ENCODE data around the gene PAGE5. TPM values are rescaled to one million over a fixed set of nuclear protein-coding genes. Genes with fewer than 3 reads are reported as not detected.

Gene PAGE5, protein sequence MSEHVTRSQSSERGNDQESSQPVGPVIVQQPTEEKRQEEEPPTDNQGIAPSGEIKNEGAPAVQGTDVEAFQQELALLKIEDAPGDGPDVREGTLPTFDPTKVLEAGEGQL
- total RNA-seq (ENCODE audit: low replicate concordance) = not detected in 2 replicates
- long read RNA-seq = 0 reads

DNA sequence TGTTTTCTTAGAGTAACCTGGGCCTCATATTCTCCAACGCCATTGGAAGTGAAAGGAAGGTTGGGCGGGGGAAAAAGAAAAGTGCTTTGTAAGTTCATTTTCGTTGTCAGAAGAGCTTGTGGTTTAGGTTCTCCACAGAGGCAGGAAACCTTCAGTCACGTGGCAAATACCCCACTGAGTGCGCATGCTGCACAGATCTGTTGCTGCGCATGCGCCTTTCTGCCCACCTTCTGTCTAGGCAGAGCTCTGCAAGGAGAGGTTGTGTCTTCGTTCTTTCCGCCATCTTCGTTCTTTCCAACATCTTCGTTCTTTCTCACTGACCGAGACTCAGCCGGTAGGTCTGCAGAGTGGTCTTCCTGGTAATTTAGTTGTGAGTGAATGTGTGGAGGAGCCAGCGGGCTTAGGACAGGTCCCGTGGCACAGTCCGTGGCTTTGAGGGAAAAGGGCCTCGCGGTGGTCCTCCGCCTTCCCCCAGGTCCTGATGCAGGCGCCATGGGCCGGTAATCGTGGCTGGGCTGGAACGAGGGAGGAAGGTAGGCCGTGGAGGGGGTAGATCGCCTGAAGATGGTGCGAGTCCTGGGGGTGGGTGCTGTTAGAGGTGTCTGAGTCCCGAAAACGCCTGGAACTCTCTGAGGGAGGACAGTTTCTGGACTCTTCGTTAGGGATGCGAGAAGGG lies at the start of gene PAGE5:
PAGE5 (plus strand) TSS at position 228 of the 676 bp plus-strand sequence. CDS start 1,037 bp downstream, outside the sequence.
- no peaks in the 10 kb centered on the region for H3K27me3 Mint-ChIP-seq
- H3K27ac Mint-ChIP-seq = no peak within 1 kb of the TSS
- H3K4me1 Mint-ChIP-seq (ENCODE audit: unreplicated experiment) = no peaks in the 10 kb centered on the region
- no peaks in the 10 kb centered on the region for H3K36me3 Mint-ChIP-seq
- no peaks in the 10 kb centered on the region for H3K9me3 Mint-ChIP-seq
- TF ChIP-seq, protein P1, sequence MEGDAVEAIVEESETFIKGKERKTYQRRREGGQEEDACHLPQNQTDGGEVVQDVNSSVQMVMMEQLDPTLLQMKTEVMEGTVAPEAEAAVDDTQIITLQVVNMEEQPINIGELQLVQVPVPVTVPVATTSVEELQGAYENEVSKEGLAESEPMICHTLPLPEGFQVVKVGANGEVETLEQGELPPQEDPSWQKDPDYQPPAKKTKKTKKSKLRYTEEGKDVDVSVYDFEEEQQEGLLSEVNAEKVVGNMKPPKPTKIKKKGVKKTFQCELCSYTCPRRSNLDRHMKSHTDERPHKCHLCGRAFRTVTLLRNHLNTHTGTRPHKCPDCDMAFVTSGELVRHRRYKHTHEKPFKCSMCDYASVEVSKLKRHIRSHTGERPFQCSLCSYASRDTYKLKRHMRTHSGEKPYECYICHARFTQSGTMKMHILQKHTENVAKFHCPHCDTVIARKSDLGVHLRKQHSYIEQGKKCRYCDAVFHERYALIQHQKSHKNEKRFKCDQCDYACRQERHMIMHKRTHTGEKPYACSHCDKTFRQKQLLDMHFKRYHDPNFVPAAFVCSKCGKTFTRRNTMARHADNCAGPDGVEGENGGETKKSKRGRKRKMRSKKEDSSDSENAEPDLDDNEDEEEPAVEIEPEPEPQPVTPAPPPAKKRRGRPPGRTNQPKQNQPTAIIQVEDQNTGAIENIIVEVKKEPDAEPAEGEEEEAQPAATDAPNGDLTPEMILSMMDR (conservative IDR thresholded peaks at IDR 0.05) = no peak
- H3K4me3 Mint-ChIP-seq = no peak within 1 kb of the TSS
- no peak for DNase-seq (ENCODE audit: extremely low spot score, unreplicated experiment)

DNA sequence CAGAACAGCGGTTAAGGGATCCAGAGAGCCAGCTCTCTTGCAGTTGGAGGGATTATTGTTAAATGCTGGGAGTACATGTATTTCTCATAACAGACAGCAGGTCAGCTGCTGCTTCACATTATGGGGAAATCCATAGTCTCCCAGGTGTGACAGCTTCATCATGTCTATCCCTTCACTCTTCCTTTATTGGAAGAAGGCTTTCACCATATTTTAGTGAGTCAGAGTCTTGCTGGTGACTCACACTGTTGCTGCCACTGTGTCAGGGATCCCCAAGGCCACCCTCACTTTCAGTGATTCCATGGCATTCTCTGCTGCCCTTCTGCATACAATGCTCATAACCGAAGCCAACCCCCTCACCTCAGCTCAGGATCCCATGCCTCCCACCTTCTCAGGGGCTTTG lies 32.9 kb upstream of the PAGE5 start:
- no peaks in the 10 kb centered on the region for H3K9me3 Mint-ChIP-seq
- no peak for DNase-seq (ENCODE audit: extremely low spot score, unreplicated experiment)
- no peaks in the 10 kb centered on the region for H3K36me3 Mint-ChIP-seq
- TF ChIP-seq, protein P1 (conservative IDR thresholded peaks at IDR 0.05) = no peak
- no peaks in the 10 kb centered on the region for H3K4me1 Mint-ChIP-seq (ENCODE audit: unreplicated experiment)
- H3K4me3 Mint-ChIP-seq = no peak overlapping the region
- H3K27ac Mint-ChIP-seq = no peak overlapping the region
- no peaks in the 10 kb centered on the region for H3K27me3 Mint-ChIP-seq

DNA sequence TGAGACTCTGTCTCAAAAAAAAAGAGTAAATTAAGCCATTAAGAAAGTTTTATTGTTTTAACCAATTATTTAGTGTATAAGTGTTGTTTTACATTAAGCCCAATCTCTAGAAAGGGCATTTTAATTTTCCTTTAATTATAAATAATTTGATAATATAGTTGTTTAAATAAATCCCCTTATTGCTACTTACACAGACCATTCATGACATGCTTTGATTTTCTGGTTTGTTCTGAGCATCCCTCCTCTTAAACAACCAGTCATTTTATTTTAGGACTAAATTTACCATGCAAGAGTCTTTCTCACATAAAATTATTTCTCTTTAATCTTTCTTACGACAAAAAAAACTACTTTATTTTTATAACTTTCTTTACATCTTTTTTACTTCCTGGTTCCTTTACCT lies 23.5 kb upstream of the PAGE5 start:
- H3K36me3 Mint-ChIP-seq = no peaks in the 10 kb centered on the region
- peaks cover 4% of the 10 kb centered on the region for H3K9me3 Mint-ChIP-seq
- no peak for DNase-seq (ENCODE audit: extremely low spot score, unreplicated experiment)

DNA sequence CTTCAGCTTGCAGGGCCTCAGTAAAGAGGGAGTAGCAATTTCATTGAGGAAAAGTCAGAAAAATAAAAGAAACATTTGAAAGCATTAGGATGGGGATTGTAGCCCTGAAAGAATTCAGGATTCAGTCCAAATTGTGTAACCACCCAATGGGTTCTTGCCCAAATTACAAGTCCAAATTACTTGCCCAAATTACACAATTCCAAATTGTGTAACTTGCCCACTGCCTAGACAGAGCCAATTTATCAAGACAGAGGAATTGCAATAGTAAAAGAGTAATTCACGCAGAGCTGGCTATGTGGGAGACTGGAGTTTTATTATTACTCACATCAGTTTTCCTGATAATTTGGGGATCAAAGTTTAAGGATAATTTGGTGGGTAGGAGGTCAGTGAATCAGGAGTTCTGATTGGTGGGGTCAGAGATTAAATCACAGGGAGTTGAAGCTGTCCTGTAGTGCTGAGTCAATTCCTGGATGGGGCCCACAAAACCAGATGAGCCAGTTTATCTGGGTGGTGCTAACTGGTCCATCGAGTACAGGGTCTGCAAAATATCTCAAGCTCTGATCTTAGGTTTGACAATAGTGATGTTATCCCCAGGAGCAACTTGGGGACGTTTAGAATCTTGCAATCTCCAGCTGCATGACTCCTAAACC lies 18.1 kb upstream of the PAGE5 start:
- no peak for DNase-seq (ENCODE audit: extremely low spot score, unreplicated experiment)
- no peaks in the 10 kb centered on the region for H3K36me3 Mint-ChIP-seq
- no peaks in the 10 kb centered on the region for H3K9me3 Mint-ChIP-seq
- peak overlapping the region; percentile 68 for H3K27ac Mint-ChIP-seq
- TF ChIP-seq, protein P1 (conservative IDR thresholded peaks at IDR 0.05) = no peak
- peak overlapping the region; percentile 39 for H3K4me3 Mint-ChIP-seq
- H3K4me1 Mint-ChIP-seq (ENCODE audit: unreplicated experiment) = no peaks in the 10 kb centered on the region
- H3K27me3 Mint-ChIP-seq = no peaks in the 10 kb centered on the region

More for the DNA sequence above, 23.5 kb upstream of the PAGE5 start:
- no peaks in the 10 kb centered on the region for H3K4me1 Mint-ChIP-seq (ENCODE audit: unreplicated experiment)
- H3K27ac Mint-ChIP-seq = no peak overlapping the region
- H3K27me3 Mint-ChIP-seq = no peaks in the 10 kb centered on the region
- H3K4me3 Mint-ChIP-seq = no peak overlapping the region
- TF ChIP-seq, protein P1 (conservative IDR thresholded peaks at IDR 0.05) = no peak

DNA sequence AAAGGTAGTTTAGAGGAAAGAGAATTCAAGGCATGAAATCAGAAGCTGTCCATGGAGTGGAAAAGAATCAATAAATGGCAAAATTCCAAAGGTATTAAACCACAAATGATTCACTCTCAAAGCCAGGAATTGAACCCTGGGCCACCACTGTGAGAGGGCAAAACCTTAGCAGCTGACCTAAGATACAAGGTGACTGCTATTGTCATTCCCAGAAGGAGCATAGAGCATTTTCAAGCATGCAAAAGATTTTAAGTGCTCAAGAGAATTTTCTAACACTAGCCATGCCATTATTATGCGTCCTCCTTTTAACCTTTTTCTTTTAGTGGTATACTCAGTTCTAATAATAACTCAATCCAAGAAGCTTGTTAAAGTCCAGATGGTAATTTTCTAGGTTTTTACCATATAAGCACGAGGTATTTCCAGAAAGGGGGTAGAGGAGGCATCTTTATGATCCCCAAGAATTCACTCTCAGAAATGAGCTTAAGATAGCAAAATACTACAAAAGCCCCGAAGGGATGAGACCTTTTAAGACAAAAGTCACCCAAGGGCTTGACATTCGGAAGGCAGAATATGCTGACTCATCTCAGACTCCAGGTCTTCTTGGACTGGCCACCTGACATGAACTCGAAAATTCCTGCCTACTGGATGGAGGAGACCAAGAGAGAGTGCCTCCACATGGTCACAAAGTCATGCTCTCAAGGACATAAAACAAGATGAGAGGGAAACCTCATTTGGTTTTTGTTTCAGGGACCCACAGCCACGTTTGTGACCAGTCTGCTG lies 13.8 kb upstream of the PAGE5 start:
- Mint-ChIP-seq H3K27ac (no peak overlapping the region), H3K9me3 (no peaks in the 10 kb centered on the region), H3K36me3 (no peaks in the 10 kb centered on the region), H3K4me1 (ENCODE audit: unreplicated experiment) (no peaks in the 10 kb centered on the region), H3K27me3 (no peaks in the 10 kb centered on the region), H3K4me3 (no peak overlapping the region)
- TF ChIP-seq, protein P1 (conservative IDR thresholded peaks at IDR 0.05) = no peak
- no peak for DNase-seq (ENCODE audit: extremely low spot score, unreplicated experiment)

All from type B pancreatic cell (in vitro differentiated cells).